ENCODE results near the gene ASB4.

DNA sequence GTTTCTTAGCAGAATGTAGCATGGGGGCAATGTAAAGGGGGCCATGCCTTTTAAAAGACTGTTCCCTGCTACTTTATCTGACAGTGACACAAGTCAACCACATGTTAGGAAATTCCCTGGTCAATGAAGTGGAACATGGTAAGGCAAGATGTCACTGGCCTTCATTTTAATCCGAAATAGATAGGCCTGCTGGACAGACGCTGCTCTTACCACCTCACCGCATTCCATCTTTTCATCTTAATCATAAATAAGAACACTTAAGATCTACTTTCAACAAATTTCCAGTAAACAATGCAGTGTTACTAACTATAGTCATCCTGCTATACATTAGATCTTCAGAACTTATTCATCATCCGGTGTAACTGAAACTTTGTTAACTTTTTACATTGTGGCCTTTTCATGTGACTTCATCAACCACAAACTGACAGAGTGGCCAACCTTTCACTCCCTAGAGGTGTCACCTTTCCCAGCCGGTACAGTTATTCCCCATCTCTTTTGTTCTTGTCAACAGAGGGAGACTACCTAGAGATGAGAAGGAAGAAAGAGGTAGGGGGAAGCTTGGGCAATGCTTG lies 15.6 kb downstream of the ASB4 start:
- TF ChIP-seq, protein P1, sequence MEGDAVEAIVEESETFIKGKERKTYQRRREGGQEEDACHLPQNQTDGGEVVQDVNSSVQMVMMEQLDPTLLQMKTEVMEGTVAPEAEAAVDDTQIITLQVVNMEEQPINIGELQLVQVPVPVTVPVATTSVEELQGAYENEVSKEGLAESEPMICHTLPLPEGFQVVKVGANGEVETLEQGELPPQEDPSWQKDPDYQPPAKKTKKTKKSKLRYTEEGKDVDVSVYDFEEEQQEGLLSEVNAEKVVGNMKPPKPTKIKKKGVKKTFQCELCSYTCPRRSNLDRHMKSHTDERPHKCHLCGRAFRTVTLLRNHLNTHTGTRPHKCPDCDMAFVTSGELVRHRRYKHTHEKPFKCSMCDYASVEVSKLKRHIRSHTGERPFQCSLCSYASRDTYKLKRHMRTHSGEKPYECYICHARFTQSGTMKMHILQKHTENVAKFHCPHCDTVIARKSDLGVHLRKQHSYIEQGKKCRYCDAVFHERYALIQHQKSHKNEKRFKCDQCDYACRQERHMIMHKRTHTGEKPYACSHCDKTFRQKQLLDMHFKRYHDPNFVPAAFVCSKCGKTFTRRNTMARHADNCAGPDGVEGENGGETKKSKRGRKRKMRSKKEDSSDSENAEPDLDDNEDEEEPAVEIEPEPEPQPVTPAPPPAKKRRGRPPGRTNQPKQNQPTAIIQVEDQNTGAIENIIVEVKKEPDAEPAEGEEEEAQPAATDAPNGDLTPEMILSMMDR (IDR thresholded peaks at IDR 0.05), result no peak
- no peak for TF ChIP-seq POLR2A (IDR thresholded peaks at IDR 0.05)
